ENCODE results near the gene SPATA9. TPM values are rescaled to one million over a fixed set of nuclear protein-coding genes. Genes with fewer than 3 reads are reported as not detected.
"Not testable (repeated sequence)": the region's sequence is repeated elsewhere in the genome, so short reads cannot be mapped to it uniquely, and the experiment has no call there.

SPATA9 gene
- total RNA-seq, 2 experiments from 2014 or later = not detected

GRCh38 chr5:95717439-95717838 is 34.6 kb upstream of the SPATA9 start:
- Histone ChIP-seq H2AFZ (ENCODE audit: low read length) (no peak overlapping the region), H3K9me2 (ENCODE audit: insufficient read depth, low read length) (no peaks in the 10 kb centered on the region), H3K79me2 (ENCODE audit: insufficient read depth, low read depth, low read length) (no peaks in the 10 kb centered on the region), H3K4me3 (ENCODE audit: low read depth, low read length, poor library complexity, severe bottlenecking) (no peak overlapping the region), H3K4me2 (ENCODE audit: low read length) (no peak overlapping the region), H4K20me1 (ENCODE audit: insufficient read depth, low read length) (no peaks in the 10 kb centered on the region), H3K9me3 (ENCODE audit: low read length) (no peaks in the 10 kb centered on the region), H3K4me1 (ENCODE audit: insufficient read depth, low read length, poor library complexity, severe bottlenecking) (peaks cover 12% of the 10 kb centered on the region), H3K36me3 (ENCODE audit: insufficient read depth, low read length) (no peaks in the 10 kb centered on the region), H3K27ac (ENCODE audit: low read depth, low read length, poor library complexity, severe bottlenecking) (no peak overlapping the region)
- intact Hi-C loops (cut with micrococcal nuclease; ENCODE audit: unreplicated experiment) = no loop called here
- BruUV-seq (replicated peaks) = no TSS peak
- ChIA-PET POLR2A (interaction anchor here (0.7 to 1.3 kb wide), 3 partner anchors 10 to 19 kb away, joined by 3 to 5 read pairs (median 3); partner anchors contain the start of gene RHOBTB3), CTCF (ENCODE audit: unreplicated experiment) (no interaction called here)
- DNase-seq (ENCODE audit: low spot score) = no peak
- no peak for TF ChIP-seq CTCF (conservative IDR thresholded peaks at IDR 0.05; ENCODE audit: low read length)
- TF ChIP-seq EZH2phosphoT487 (IDR thresholded peaks at IDR 0.05; ENCODE audit: borderline replicate concordance, low read depth, low read length) = no peak

- POLR2A ChIA-PET = interaction anchor here (0.6 kb wide), 1 partner anchor 20 kb away, joined by 3 read pairs; no protein-coding TSS in a partner anchor
- H3K9me2 ChIP-seq (ENCODE audit: insufficient read depth, low read length) = no peaks in the 10 kb centered on the region
- H3K4me3 ChIP-seq (ENCODE audit: low read depth, low read length, poor library complexity, severe bottlenecking) = no peak overlapping the region
- no peak overlapping the region for H2AFZ ChIP-seq (ENCODE audit: low read length)
- no peak overlapping the region for H3K4me2 ChIP-seq (ENCODE audit: low read length)
- TF ChIP-seq CTCF (conservative IDR thresholded peaks at IDR 0.05; ENCODE audit: low read length) (no peak), EZH2phosphoT487 (IDR thresholded peaks at IDR 0.05; ENCODE audit: borderline replicate concordance, low read depth, low read length) (no peak)
- no peak for DNase-seq (ENCODE audit: low spot score)
- peaks cover 12% of the 10 kb centered on the region for H3K4me1 ChIP-seq (ENCODE audit: insufficient read depth, low read length, poor library complexity, severe bottlenecking)
- H3K9me3 ChIP-seq (ENCODE audit: low read length) = no peaks in the 10 kb centered on the region
- H4K20me1 ChIP-seq (ENCODE audit: insufficient read depth, low read length) = no peaks in the 10 kb centered on the region
- H3K36me3 ChIP-seq (ENCODE audit: insufficient read depth, low read length) = no peaks in the 10 kb centered on the region
- intact Hi-C loops (cut with micrococcal nuclease; ENCODE audit: unreplicated experiment) = no loop called here
- CTCF ChIA-PET (ENCODE audit: unreplicated experiment) = no interaction called here
- H3K27ac ChIP-seq (ENCODE audit: low read depth, low read length, poor library complexity, severe bottlenecking) = no peak overlapping the region
- no peaks in the 10 kb centered on the region for H3K79me2 ChIP-seq (ENCODE audit: insufficient read depth, low read depth, low read length)
- BruUV-seq (replicated peaks) = no TSS peak
Observed at GRCh38 chr5:95715799-95716461, 33.1 kb upstream of the SPATA9 start.

GRCh38 chr5:95713960-95714710 is 31.3 kb upstream of the SPATA9 start:
- Histone ChIP-seq H3K9me2 (ENCODE audit: insufficient read depth, low read length) (no peaks in the 10 kb centered on the region), H3K4me3 (ENCODE audit: low read depth, low read length, poor library complexity, severe bottlenecking) (no peak overlapping the region), H4K20me1 (ENCODE audit: insufficient read depth, low read length) (no peaks in the 10 kb centered on the region), H3K4me1 (ENCODE audit: insufficient read depth, low read length, poor library complexity, severe bottlenecking) (peaks cover 12% of the 10 kb centered on the region), H3K79me2 (ENCODE audit: insufficient read depth, low read depth, low read length) (no peaks in the 10 kb centered on the region), H3K36me3 (ENCODE audit: insufficient read depth, low read length) (no peaks in the 10 kb centered on the region), H3K9me3 (ENCODE audit: low read length) (no peaks in the 10 kb centered on the region), H3K4me2 (ENCODE audit: low read length) (no peak overlapping the region), H2AFZ (ENCODE audit: low read length) (no peak overlapping the region), H3K27ac (ENCODE audit: low read depth, low read length, poor library complexity, severe bottlenecking) (no peak overlapping the region)
- ChIA-PET POLR2A (interaction anchor here (0.7 kb wide), 1 partner anchor 18 kb away, joined by 3 read pairs; no protein-coding TSS in a partner anchor), CTCF (ENCODE audit: unreplicated experiment) (no interaction called here)
- BruUV-seq (replicated peaks) = no TSS peak
- intact Hi-C loops (cut with micrococcal nuclease; ENCODE audit: unreplicated experiment) = no loop called here
- DNase-seq (ENCODE audit: low spot score) = no peak
- TF ChIP-seq CTCF (conservative IDR thresholded peaks at IDR 0.05; ENCODE audit: low read length) = no peak
- no peak for TF ChIP-seq EZH2phosphoT487 (IDR thresholded peaks at IDR 0.05; ENCODE audit: borderline replicate concordance, low read depth, low read length)

GRCh38 chr5:95713246-95713645 is 30.5 kb upstream of the SPATA9 start:
- BruUV-seq (replicated peaks); H2AFZ ChIP-seq (ENCODE audit: low read length); H3K4me2 ChIP-seq (ENCODE audit: low read length); DNase-seq (ENCODE audit: low spot score); H4K20me1 ChIP-seq (ENCODE audit: insufficient read depth, low read length); intact Hi-C loops (cut with micrococcal nuclease; ENCODE audit: unreplicated experiment); H3K4me3 ChIP-seq (ENCODE audit: low read depth, low read length, poor library complexity, severe bottlenecking); POLR2A ChIA-PET; H3K27ac ChIP-seq (ENCODE audit: low read depth, low read length, poor library complexity, severe bottlenecking); H3K9me2 ChIP-seq (ENCODE audit: insufficient read depth, low read length); CTCF ChIA-PET (ENCODE audit: unreplicated experiment); H3K36me3 ChIP-seq (ENCODE audit: insufficient read depth, low read length); H3K4me1 ChIP-seq (ENCODE audit: insufficient read depth, low read length, poor library complexity, severe bottlenecking); H3K79me2 ChIP-seq (ENCODE audit: insufficient read depth, low read depth, low read length); H3K9me3 ChIP-seq (ENCODE audit: low read length): not testable (repeated sequence)
